ENCODE results near the gene MAJIN. TPM values are rescaled to one million over a fixed set of nuclear protein-coding genes. Genes with fewer than 3 reads are reported as not detected.
A peak's percentile ranks its signal among the peaks of the same experiment; 100 is the strongest.

MAJIN gene
- total RNA-seq, 4 donors from 2014 or later = not detected

DNA sequence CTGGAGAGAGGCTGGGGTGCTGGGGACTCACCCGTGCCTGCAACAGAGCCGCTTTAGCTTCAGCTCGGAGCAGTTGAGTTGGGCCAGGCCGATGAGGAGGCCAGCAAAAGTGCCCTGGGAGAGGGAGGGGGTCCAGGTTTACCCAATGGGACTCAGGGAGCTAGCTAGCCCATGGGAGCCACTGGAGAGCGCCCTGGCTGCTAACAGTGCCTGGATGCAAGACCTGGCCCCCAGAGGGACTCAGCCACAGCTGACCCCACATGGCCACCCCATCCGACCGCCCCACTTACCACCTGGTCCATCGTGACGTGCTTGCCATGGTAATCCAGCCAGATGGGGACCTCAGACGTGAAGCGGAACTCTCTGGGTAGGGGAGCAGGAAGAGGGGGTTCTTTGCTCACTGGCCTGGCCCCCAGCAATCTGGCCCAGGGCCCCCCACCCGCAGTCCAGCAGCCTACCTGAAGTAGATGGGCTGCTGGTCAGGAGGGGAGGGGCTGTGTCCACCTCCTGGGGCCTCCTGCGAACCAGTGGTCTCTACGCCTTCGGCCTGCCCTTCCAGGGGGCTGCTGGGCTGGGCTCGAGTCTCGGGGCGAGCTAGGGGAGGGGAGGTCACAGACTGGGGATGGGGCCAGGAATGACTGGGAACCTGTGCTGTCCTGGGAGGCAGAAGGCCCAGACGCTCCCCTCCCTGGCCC lies 74.4 kb downstream of the MAJIN start:
- Histone ChIP-seq H3K4me3 (no peak overlapping the region), H3K27me3 (no peaks in the 10 kb centered on the region), H3K36me3 (peaks cover 0 to 73% (median 0%) of the 10 kb centered on the region in 3 donors), H3K27ac (no peak overlapping the region), H3K9me3 (no peaks in the 10 kb centered on the region), H3K4me1 (peaks cover 0 to 12% (median 0%) of the 10 kb centered on the region in 4 donors)
- no peak for DNase-seq
- no peak for TF ChIP-seq POLR2A (IDR thresholded peaks at IDR 0.05)
- TF ChIP-seq, protein P1, sequence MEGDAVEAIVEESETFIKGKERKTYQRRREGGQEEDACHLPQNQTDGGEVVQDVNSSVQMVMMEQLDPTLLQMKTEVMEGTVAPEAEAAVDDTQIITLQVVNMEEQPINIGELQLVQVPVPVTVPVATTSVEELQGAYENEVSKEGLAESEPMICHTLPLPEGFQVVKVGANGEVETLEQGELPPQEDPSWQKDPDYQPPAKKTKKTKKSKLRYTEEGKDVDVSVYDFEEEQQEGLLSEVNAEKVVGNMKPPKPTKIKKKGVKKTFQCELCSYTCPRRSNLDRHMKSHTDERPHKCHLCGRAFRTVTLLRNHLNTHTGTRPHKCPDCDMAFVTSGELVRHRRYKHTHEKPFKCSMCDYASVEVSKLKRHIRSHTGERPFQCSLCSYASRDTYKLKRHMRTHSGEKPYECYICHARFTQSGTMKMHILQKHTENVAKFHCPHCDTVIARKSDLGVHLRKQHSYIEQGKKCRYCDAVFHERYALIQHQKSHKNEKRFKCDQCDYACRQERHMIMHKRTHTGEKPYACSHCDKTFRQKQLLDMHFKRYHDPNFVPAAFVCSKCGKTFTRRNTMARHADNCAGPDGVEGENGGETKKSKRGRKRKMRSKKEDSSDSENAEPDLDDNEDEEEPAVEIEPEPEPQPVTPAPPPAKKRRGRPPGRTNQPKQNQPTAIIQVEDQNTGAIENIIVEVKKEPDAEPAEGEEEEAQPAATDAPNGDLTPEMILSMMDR (IDR thresholded peaks at IDR 0.05) = no peak

DNA sequence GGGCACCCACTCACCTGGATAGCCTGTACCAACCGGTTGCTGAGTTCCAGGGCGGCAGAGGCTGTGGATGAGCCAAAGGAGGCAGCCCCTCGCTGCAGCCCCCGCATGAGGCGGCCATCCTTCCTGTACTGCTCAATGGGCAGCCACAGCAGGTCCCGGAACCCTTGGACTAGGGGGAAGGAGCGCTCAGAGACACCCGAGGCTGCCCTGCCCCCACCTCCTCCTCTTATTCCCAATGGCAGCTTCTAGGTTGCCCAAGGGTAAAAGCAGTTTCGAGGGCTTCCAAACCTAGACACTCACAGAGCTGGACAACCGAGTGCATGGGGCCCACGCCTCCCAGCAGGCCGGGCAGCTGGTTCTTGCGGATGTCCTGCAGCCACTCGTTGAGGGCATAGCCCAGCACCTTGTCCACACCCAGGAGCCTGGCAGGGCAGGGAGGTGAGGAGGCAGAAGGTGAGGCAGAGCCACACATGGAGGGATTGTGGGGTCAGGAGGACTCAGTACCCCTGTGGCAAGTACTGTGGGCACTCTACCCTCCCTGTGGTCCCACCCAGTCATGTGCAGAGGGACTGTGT lies 75.4 kb downstream of the MAJIN start:
- Histone ChIP-seq H3K9me3 (no peaks in the 10 kb centered on the region), H3K4me1 (peaks cover 0 to 12% (median 0%) of the 10 kb centered on the region in 4 donors), H3K27me3 (no peaks in the 10 kb centered on the region), H3K4me3 (no peak overlapping the region), H3K36me3 (peaks cover 0 to 69% (median 0%) of the 10 kb centered on the region in 3 donors), H3K27ac (no peak overlapping the region)
- DNase-seq = no peak
- no peak for TF ChIP-seq POLR2A (IDR thresholded peaks at IDR 0.05)
- TF ChIP-seq, protein P1 (IDR thresholded peaks at IDR 0.05) = no peak

DNA sequence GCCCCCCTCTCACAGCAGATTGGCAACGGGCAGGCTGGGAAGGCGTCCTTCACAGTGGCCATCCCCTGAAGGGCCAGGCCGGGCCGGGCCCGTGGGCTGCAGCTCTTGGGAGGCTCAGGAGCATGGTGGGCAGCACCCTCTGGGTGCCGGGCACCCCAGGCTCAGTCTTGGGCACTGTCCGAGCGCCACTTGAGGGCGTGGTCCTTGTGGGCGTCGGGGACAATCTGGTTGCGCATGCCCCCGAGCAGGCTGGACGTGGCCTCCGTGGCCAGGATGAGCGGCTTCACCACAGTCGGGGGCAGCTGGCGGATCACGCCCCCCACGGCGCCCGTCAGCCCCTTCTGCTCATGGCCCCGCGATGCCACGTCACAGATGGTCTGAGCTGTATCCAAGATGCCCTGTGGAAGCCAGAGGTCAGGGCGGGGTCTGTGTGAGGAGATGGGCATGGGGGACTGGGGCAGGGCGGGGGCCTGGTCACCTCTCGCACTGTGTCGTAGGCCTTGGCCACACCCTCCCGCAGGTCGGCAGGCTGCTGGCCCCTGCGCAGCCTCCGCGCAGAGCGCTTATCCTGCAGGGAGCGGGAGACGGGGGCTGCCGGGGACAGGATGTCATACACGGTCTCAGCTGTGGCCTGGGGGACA lies 77.0 kb downstream of the MAJIN start:
- no peak for DNase-seq
- TF ChIP-seq, protein P1 (IDR thresholded peaks at IDR 0.05) = no peak
- TF ChIP-seq POLR2A (IDR thresholded peaks at IDR 0.05) = no peak
- Histone ChIP-seq H3K4me1 (peaks cover 0 to 12% (median 0%) of the 10 kb centered on the region in 4 donors), H3K27me3 (no peaks in the 10 kb centered on the region), H3K4me3 (no peak overlapping the region), H3K36me3 (peaks cover 0 to 68% (median 0%) of the 10 kb centered on the region in 3 donors), H3K27ac (peak overlapping the region in 3 of 4 donors; percentile 84 to 100 (median 97)), H3K9me3 (no peaks in the 10 kb centered on the region)

DNA sequence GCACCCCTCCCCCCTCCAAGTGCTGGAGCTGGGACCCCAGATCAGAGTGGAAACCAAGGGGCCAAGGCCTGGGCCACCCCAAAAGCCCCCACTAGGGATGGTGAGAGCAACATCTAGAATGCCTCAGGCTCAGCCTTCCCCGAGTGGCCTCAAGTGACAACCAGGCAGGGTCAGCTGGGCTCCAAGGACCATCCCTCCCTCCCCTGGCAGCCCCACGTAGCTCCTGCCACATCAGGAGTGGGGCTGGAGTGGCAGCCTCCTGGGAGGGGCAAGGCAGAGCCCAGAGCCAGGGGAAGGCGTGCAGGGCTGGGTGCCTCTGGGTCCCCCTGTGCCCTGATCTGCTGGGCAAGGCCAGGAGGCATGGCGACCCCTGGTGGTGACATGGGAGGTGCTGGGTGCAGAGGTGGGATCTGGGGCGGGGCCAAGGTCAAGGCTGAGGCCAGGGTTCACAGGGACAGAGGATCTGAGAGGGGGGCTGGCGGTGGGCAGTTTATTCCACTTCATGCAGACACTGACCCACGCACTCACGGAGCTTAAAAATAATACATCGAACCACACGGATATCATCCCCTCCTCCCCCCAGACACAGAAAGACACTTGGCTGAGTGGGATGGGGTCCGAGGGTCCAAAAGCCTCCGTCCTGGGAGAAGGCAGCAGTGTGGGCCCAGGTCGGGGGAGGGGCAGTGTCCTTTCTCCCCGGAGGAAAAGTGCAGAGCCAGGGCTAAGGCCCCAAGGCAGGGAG lies 77.7 kb downstream of the MAJIN start:
- Histone ChIP-seq H3K4me3 (peak overlapping the region in 3 of 4 donors; percentile 45 to 85 (median 61)), H3K36me3 (peaks cover 0 to 61% (median 0%) of the 10 kb centered on the region in 3 donors)

More for the DNA sequence above, 77.7 kb downstream of the MAJIN start:
- H3K27me3 ChIP-seq = no peaks in the 10 kb centered on the region
- TF ChIP-seq POLR2A (IDR thresholded peaks at IDR 0.05) = peak; percentile 72 to 77
- TF ChIP-seq, protein P1 (IDR thresholded peaks at IDR 0.05) = peak; percentile 90 to 98 (median 96)
- H3K9me3 ChIP-seq = no peaks in the 10 kb centered on the region
- DNase-seq = peak; percentile 94 to 97 (median 95)
- peaks cover 0 to 12% (median 0%) of the 10 kb centered on the region in 4 donors for H3K4me1 ChIP-seq
- H3K27ac ChIP-seq = peak overlapping the region; percentile 32 to 100 (median 90)
